Measurements from ENCODE around the gene DHRS7C.

The DHRS7C gene

GRCh38 chr17:9769036-9769695 lies 22.2 kb downstream of the DHRS7C start:
- H3K27ac ChIP-seq, result no peak overlapping the region
- no peak overlapping the region for H3K4me3 ChIP-seq

GRCh38 chr17:9768381-9768934 lies 22.9 kb downstream of the DHRS7C start:
- Histone ChIP-seq H3K4me3 (no peak overlapping the region), H3K27ac (no peak overlapping the region)

- no peak overlapping the region for H3K27ac ChIP-seq
- no peak overlapping the region for H3K4me3 ChIP-seq
These were observed 23.9 kb downstream of the DHRS7C start for GRCh38 chr17:9767432-9767991.

- no peak overlapping the region for H3K27ac ChIP-seq
- H3K4me3 ChIP-seq, result no peak overlapping the region
These were observed 24.4 kb downstream of the DHRS7C start for GRCh38 chr17:9766970-9767369.

GRCh38 chr17:9765322-9765721 lies 26.1 kb downstream of the DHRS7C start:
- no peak overlapping the region for H3K4me3 ChIP-seq
- no peak overlapping the region for H3K27ac ChIP-seq

- Histone ChIP-seq H3K27ac (no peak overlapping the region), H3K4me3 (no peak overlapping the region)
These were observed 27.7 kb downstream of the DHRS7C start for GRCh38 chr17:9763643-9764042.

GRCh38 chr17:9760266-9760665 lies 31.1 kb downstream of the DHRS7C start:
- no peak overlapping the region for H3K4me3 ChIP-seq

GRCh38 chr17:9755083-9755482 lies 36.3 kb downstream of the DHRS7C start:
- no peak overlapping the region for H3K4me3 ChIP-seq
- H3K27ac ChIP-seq, result no peak overlapping the region

More at GRCh38 chr17:9760266-9760665, 31.1 kb downstream of the DHRS7C start:
- H3K27ac ChIP-seq, result no peak overlapping the region

GRCh38 chr17:9750524-9750923 lies 40.9 kb downstream of the DHRS7C start:
- Histone ChIP-seq H3K27ac (no peak overlapping the region), H3K4me3 (no peak overlapping the region)

GRCh38 chr17:9729735-9730420 lies 61.5 kb downstream of the DHRS7C start:
- Histone ChIP-seq H3K27ac (no peak overlapping the region), H3K4me3 (no peak overlapping the region)

- Histone ChIP-seq H3K27ac (no peak overlapping the region), H3K4me3 (no peak overlapping the region)
These were observed 62.2 kb downstream of the DHRS7C start for GRCh38 chr17:9729034-9729650.

GRCh38 chr17:9728564-9728963 lies 62.8 kb downstream of the DHRS7C start:
- no peak overlapping the region for H3K27ac ChIP-seq
- no peak overlapping the region for H3K4me3 ChIP-seq

GRCh38 chr17:9728005-9728404 lies 63.4 kb downstream of the DHRS7C start:
- H3K4me3 ChIP-seq, result no peak overlapping the region
- no peak overlapping the region for H3K27ac ChIP-seq

GRCh38 chr17:9726291-9726690 lies 65.1 kb downstream of the DHRS7C start:
- Histone ChIP-seq H3K27ac (no peak overlapping the region), H3K4me3 (no peak overlapping the region)

GRCh38 chr17:9725575-9725974 lies 65.8 kb downstream of the DHRS7C start:
- Histone ChIP-seq H3K27ac (no peak overlapping the region), H3K4me3 (no peak overlapping the region)
